Measurements from ENCODE around the gene SLC38A9.

DNA sequence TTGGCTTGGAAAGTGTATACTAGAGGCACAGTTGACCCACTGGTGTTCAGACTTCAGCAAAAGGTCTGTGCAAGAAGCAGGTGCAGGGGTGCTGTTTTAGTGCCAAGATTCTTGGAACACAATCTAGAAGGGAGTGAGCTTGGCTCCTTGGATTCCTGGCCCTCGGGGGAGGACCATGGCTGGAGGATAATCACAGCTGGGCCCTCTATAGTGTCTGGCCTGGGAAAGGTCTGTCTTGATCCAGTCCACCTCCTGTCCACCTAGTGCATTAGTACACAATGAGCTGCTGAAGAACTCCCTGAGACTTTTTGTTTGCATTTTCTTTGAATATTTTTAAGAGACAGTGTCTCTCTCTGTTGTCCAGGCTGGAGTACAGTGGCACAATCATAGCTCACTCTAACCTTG is 126.9 kb downstream of the SLC38A9 start:
- TF ChIP-seq CTCF (IDR thresholded peaks at IDR 0.05; ENCODE audit: low read length) = no peak
- TF ChIP-seq EZH2 (optimal IDR thresholded peaks at IDR 0.05; ENCODE audit: low read depth, low read length) = no peak
- no peak for TF ChIP-seq EZH2phosphoT487 (IDR thresholded peaks at IDR 0.05; ENCODE audit: low read length)
